ENCODE measurements around the gene CCDC170.

GRCh38 chr6:151539506-151540268, 45.9 kb downstream of the CCDC170 start:
- TF ChIP-seq SP1 (IDR thresholded peaks at IDR 0.05; ENCODE audit: low read depth) = no peak
- TF ChIP-seq POLR2A (IDR thresholded peaks at IDR 0.05; ENCODE audit: borderline replicate concordance, extremely low read depth, insufficient read depth, insufficient read length) = no peak
- no peak for TF ChIP-seq CTCF (IDR thresholded peaks at IDR 0.05 in 2 of 3, conservative IDR thresholded peaks at IDR 0.05 in 1 of 3; ENCODE audit: borderline replicate concordance in 1 of 3, insufficient read depth in 1 of 3, low read depth in 2 of 3, low read length in 2 of 3)
- TF ChIP-seq ZNF274 (IDR thresholded peaks at IDR 0.05; ENCODE audit: low read depth, low read length) = no peak
- TF ChIP-seq FOSL1 (IDR thresholded peaks at IDR 0.05; ENCODE audit: low read depth) = no peak
- no peak for TF ChIP-seq EGR1 (IDR thresholded peaks at IDR 0.05; ENCODE audit: low read depth)
- no peak for TF ChIP-seq MAX (IDR thresholded peaks at IDR 0.05)
- TF ChIP-seq EZH2 (IDR thresholded peaks at IDR 0.05) = no peak
